Measurements from ENCODE around the gene TMEM255B.

DNA sequence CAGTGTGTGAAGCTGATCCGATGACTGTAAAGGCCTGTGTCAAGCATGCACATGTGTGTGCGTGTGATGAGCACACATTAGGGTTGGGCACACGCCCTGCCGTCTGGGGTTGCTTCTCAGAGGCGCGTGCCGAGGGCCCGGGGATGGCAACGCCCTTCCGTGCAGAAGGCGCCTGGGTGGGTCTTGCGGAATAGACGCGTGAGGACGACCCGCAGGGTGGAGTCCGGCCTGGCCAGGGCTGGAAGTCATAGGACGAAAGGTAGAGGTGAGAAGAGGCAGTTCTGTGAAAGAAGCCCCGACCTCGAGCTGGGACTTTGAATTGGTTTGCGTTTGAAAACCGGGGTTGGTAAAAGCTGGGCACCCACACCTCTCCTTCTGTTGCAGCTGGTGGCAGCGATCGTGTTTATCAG is 35.7 kb downstream of the TMEM255B start:
- TF ChIP-seq EZH2 (IDR thresholded peaks at IDR 0.05; ENCODE audit: low read depth) (no peak), CTCF (conservative IDR thresholded peaks at IDR 0.05) (no peak)
